Activated naive CD8-positive, alpha-beta T cell treated with anti-CD3 and anti-CD28 coated beads, Interleukin-2, amount 50 U/mL, for 24 hours (primary cell): ENCODE results near the gene MAPK9.
"Not testable (repeated sequence)": the region's sequence is repeated elsewhere in the genome, so short reads cannot be mapped to it uniquely, and the experiment has no call there.

Source experiments
- ATAC-seq: fragments of 150-1000 bp; cut with Tn5 transposase; one replicate; pipeline ENCODE4 v1.10.0; 2021
- DNase-seq: peaks from one replicate; pipeline ENCODE4 v3.0.0; 2021
- H3K27ac Mint-ChIP-seq: one replicate; pipeline ENCODE4 v1.8.0; 2021; ENCODE audit warnings: mild to moderate bottlenecking, mixed read lengths
- H3K27me3 Mint-ChIP-seq: one replicate; pipeline ENCODE4 v1.8.0; 2021; ENCODE audit warnings: mixed read lengths
- H3K36me3 Mint-ChIP-seq: one replicate; pipeline ENCODE4 v1.8.0; 2021; ENCODE audit warnings: low read depth, mixed read lengths
- H3K4me1 Mint-ChIP-seq: one replicate; pipeline ENCODE4 v1.8.0; 2021; ENCODE audit warnings: mixed read lengths
- H3K4me3 Mint-ChIP-seq: one replicate; pipeline ENCODE4 v1.8.0; 2021; ENCODE audit warnings: mild to moderate bottlenecking, moderate library complexity, mixed read lengths
- H3K9me3 Mint-ChIP-seq: one replicate; pipeline ENCODE4 v1.8.0; 2021; ENCODE audit warnings: mixed read lengths

The MAPK9 gene

DNA sequence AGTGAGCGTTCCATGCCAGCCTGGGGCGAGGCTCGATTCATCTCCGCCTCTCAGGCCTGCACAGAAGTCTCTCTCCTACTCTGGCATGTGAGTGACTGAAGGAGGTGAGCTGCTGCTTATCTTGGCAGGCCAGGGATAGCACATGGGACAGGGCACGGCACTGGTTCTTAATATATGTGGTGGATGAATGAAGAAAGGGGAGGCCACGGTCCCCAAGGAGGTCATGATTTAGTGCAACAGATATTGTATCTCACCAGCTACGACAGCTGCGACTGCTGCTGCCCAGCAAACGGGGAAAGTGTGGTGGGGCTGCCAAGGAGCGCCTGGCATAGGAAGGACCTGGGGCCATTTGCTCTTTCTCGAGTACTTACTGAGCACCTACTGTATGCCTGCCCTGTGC is 19.3 kb upstream of the MAPK9 start:
- H3K4me1 Mint-ChIP-seq: no peaks in the 10 kb centered on the region
- ATAC-seq (no peak), DNase-seq (no peak)

DNA sequence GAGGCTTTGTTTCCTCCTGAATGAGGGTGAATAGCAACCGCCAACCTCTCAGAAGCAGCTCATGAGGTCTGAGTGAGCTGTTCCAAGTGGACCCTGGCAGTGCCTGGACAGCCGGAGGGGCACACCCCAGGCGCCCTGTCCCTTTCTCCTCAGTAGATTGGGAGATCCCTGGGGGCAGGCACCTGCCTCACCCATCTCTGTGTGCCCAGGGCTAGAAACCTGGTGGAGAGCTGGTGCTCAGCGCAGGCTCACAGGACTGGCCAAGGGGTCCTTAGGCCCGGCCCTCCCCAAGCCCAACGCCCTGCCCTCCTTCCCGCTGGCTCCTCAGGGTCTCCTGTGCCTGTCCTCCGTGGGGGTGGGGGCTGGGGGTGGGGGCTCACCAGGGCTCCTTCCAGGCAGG is 14.9 kb upstream of the MAPK9 start:
- ATAC-seq: no peak

More for the DNA sequence above, 19.3 kb upstream of the MAPK9 start:
- no peak overlapping the region for H3K27ac Mint-ChIP-seq
- H3K27me3 Mint-ChIP-seq: peaks cover 3% of the 10 kb centered on the region
- no peaks in the 10 kb centered on the region for H3K36me3 Mint-ChIP-seq
- H3K9me3 Mint-ChIP-seq: no peaks in the 10 kb centered on the region
- H3K4me3 Mint-ChIP-seq: no peak overlapping the region

DNA sequence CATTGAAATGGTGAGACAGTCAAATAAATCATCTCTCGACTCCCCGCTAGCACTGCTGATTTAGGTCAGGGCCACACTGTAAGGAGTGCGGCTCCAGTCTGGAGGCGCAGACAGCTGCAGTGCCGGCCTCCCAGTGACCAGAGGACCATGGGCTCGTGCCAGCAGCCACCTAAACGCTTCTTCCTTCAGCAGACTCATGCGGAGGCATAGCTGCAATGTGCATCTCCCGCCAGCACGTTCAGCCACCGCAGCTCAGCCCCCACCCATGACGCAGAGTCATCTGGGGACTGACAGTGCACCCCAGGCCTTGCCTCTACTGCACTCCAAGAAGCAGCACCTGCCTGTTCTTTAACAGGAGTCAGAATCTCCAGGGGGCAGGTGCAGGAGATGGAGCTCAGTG is 13.6 kb upstream of the MAPK9 start:
- H3K4me1 Mint-ChIP-seq: no peaks in the 10 kb centered on the region
- H3K9me3 Mint-ChIP-seq: no peaks in the 10 kb centered on the region

More for the DNA sequence above, 14.9 kb upstream of the MAPK9 start:
- Mint-ChIP-seq H3K27ac (no peak overlapping the region), H3K27me3 (no peaks in the 10 kb centered on the region), H3K4me3 (no peak overlapping the region), H3K9me3 (no peaks in the 10 kb centered on the region), H3K36me3 (no peaks in the 10 kb centered on the region), H3K4me1 (no peaks in the 10 kb centered on the region)
- DNase-seq: no peak

DNA sequence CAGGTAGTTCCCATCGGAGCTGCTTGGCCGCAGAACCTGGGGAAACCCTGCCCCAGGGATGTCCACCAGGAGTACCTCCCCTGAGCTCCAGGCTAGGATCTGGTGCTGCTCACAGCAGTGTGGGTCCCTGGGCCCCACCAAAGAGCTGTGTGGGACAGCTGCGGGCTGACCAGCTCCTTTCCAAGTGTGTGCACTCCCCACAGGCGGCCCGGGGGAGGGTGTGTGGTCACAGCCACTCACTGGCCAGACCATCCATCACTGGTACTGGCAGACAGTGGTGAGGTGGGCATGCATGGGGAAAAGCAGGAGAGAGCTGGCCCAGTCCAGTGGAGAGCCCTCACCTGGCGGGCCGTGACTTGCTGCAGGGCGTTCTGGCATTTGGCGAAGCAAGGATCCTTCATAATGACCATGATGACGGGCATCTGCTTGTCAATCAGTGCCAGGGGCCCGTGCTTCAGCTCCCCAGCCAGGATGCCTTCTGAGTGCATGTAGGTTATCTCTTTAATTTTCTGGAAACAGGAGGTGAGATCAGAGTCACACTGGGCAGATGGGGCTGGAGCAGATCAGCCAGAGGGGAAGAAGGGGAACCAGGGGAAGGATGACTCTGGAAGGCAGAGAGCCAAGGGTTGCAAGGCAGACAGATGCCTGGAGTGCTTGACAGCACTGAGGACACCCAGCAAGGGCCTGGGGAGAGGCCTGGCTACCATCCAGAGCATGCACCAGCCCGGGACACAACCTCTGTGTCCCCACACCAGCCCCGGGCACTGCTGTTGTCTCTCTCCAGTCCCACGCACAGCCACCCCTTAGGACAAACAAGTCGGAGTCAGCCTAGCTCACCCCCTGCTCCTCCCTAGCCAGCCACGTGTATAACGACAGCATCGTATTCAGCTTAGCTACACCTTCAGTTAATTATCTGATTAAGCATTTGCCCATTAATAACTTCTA is 12.8 kb upstream of the MAPK9 start:
- no peak overlapping the region for H3K27ac Mint-ChIP-seq
- H3K9me3 Mint-ChIP-seq: no peaks in the 10 kb centered on the region
- ATAC-seq: no peak
- no peak overlapping the region for H3K4me3 Mint-ChIP-seq
- no peaks in the 10 kb centered on the region for H3K36me3 Mint-ChIP-seq
- no peaks in the 10 kb centered on the region for H3K4me1 Mint-ChIP-seq
- H3K27me3 Mint-ChIP-seq: no peaks in the 10 kb centered on the region
- DNase-seq: no peak

More for the DNA sequence above, 13.6 kb upstream of the MAPK9 start:
- no peak for DNase-seq
- H3K27me3 Mint-ChIP-seq: no peaks in the 10 kb centered on the region
- no peak for ATAC-seq
- no peaks in the 10 kb centered on the region for H3K36me3 Mint-ChIP-seq
- H3K27ac Mint-ChIP-seq: no peak overlapping the region
- no peak overlapping the region for H3K4me3 Mint-ChIP-seq

DNA sequence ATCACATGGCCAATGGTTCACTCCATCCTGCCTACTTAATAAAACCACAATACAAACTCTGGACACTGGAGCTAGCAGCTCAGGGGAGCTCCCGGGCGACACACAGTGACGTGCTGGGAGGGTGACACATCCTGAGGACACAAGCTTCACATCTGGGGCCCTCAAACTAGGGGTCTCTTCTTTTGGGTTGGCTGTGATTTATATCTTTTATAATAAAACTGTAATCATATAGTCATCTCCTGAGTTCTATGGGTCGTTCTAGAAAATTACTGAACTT is 12.1 kb upstream of the MAPK9 start:
- H3K9me3 Mint-ChIP-seq: no peaks in the 10 kb centered on the region
- no peak overlapping the region for H3K27ac Mint-ChIP-seq
- H3K36me3 Mint-ChIP-seq: no peaks in the 10 kb centered on the region
- H3K4me3 Mint-ChIP-seq: no peak overlapping the region
- DNase-seq (no peak), ATAC-seq (no peak)
- H3K4me1 Mint-ChIP-seq: no peaks in the 10 kb centered on the region
- H3K27me3 Mint-ChIP-seq: no peaks in the 10 kb centered on the region

DNA sequence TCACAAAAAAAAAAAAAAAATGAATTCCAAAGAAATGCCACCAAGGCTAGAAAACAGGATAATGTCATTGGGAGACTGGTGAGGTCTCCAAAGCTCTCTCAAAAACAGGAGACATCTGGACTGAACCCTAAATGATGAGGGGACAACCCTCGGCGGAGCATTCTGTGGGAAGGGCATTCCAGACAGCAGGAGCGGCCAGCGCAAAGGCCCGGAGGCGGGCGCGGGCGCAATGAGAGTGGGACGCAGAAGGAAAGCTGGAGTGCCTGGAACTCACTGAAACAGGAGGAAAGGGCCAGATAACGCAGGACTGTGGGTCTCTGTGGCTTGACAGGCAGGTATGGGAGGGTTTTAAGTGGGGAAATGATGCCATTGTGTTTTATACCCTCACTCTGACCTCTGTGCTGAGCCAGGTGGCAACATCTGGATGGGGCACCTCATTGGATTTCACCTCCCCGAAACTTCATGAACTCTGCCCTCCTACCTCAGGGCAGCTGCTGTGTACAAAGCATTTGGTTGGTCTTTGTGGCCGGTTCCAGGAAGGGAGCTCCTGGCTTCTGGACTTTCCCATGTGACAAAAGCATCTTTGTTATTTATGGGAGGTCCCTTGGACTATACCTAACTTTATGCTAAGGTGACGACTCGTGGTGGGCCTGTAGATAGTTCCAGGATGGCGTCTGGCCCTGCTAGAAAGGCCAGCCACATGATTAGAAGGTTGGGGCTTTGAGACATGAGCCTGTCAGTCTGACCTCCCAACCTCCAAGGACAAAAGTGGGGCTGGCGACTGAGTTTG is 11.5 kb upstream of the MAPK9 start:
- Mint-ChIP-seq H3K27ac (no peak overlapping the region), H3K4me3 (no peak overlapping the region)
- no peak for ATAC-seq

DNA sequence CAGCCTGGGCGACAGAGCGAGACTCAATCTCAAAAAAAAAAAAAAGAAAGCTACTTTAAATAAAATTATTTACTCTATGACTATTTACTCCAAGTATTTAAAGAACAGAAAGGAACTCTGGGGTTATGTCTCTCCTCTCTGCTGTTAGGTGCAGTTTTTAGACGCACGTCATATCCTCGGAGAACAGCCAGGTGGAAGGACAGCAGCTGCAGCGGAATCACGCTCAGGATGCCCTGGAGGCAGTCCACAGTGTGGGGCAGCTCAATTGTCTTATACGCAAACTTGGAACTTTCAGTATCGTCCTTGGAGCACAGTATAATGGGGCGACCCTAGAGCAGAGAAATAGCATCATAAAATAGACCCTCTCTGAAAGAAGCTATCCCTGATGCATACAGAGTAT is 10.4 kb upstream of the MAPK9 start:
- no peaks in the 10 kb centered on the region for H3K4me1 Mint-ChIP-seq
- H3K36me3 Mint-ChIP-seq: no peaks in the 10 kb centered on the region
- no peaks in the 10 kb centered on the region for H3K9me3 Mint-ChIP-seq
- DNase-seq (no peak), ATAC-seq (no peak)
- H3K27me3 Mint-ChIP-seq: no peaks in the 10 kb centered on the region
- H3K27ac Mint-ChIP-seq: no peak overlapping the region
- H3K4me3 Mint-ChIP-seq: no peak overlapping the region

More for the DNA sequence above, 11.5 kb upstream of the MAPK9 start:
- DNase-seq: no peak
- no peaks in the 10 kb centered on the region for H3K4me1 Mint-ChIP-seq
- H3K36me3 Mint-ChIP-seq: no peaks in the 10 kb centered on the region
- H3K9me3 Mint-ChIP-seq: no peaks in the 10 kb centered on the region
- H3K27me3 Mint-ChIP-seq: no peaks in the 10 kb centered on the region

DNA sequence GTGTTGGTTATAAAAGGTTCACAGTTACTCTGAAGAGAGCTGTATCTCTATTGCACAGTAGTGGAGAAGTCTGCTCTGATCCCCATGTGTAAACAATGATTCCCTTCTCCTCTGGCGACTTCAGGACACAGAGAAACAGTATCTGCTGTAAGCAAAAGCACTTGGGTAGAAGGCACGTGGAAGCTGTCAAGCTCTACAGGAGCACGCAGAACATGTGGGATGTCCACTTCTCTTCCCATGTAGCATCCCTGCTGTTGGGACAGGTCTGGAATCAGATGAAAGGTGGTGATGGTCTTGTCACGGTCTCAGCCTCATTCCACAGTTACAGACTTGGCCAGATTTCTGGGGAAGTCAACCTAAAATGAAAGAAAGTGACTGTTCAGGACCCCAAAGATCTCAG is 9.4 kb upstream of the MAPK9 start:
- no peak overlapping the region for H3K4me3 Mint-ChIP-seq
- H3K36me3 Mint-ChIP-seq: no peaks in the 10 kb centered on the region
- H3K4me1 Mint-ChIP-seq: no peaks in the 10 kb centered on the region
- no peaks in the 10 kb centered on the region for H3K27me3 Mint-ChIP-seq
- H3K9me3 Mint-ChIP-seq: no peaks in the 10 kb centered on the region
- DNase-seq (no peak), ATAC-seq (no peak)
- no peak overlapping the region for H3K27ac Mint-ChIP-seq

DNA sequence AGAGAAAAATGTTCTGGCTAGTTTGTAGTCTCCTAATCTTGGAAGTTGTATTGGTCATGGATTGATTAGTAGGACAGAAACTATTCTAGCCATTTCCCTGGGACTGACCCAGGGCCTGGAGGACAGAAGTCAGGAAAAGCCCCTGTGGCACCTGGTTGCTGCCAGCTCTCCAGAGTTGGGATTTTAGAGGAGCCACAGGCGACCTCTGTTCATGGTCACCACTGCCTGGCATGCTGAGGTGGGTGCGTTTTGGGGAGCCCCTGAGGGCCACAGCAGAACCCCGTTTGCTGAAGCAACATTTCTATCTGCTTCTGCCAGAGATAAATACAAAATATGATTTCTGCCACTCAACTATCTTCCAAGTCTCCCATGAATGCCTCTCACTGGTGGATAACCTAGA is 7.6 kb upstream of the MAPK9 start:
- ATAC-seq (no peak), DNase-seq (no peak)
- no peak overlapping the region for H3K4me3 Mint-ChIP-seq
- H3K27ac Mint-ChIP-seq: no peak overlapping the region
- H3K9me3 Mint-ChIP-seq: no peaks in the 10 kb centered on the region
- no peaks in the 10 kb centered on the region for H3K4me1 Mint-ChIP-seq
- H3K27me3 Mint-ChIP-seq: no peaks in the 10 kb centered on the region
- no peaks in the 10 kb centered on the region for H3K36me3 Mint-ChIP-seq

DNA sequence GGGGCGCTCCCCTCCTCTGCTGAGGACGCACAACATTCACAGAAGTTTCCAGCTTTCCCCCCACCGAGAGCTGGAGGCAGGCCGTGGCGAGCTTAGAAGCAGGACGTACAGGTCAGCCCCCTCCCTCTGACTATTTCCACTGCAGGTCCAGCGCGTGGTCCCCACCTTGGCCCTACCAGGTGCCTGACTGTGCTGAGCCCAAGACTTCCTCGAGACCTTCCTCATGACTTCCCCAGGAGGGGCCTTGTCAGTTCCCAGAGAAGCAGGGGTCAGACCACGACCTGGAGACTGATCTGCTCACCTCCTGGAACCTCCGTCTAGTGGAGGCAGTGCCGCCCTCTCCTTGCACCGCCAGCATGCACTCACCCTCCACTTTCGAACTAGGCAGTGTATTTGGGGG is 7.1 kb upstream of the MAPK9 start:
- H3K27ac Mint-ChIP-seq, H3K27me3 Mint-ChIP-seq, H3K9me3 Mint-ChIP-seq, H3K4me3 Mint-ChIP-seq, DNase-seq, H3K36me3 Mint-ChIP-seq, ATAC-seq, H3K4me1 Mint-ChIP-seq: not testable (repeated sequence)

DNA sequence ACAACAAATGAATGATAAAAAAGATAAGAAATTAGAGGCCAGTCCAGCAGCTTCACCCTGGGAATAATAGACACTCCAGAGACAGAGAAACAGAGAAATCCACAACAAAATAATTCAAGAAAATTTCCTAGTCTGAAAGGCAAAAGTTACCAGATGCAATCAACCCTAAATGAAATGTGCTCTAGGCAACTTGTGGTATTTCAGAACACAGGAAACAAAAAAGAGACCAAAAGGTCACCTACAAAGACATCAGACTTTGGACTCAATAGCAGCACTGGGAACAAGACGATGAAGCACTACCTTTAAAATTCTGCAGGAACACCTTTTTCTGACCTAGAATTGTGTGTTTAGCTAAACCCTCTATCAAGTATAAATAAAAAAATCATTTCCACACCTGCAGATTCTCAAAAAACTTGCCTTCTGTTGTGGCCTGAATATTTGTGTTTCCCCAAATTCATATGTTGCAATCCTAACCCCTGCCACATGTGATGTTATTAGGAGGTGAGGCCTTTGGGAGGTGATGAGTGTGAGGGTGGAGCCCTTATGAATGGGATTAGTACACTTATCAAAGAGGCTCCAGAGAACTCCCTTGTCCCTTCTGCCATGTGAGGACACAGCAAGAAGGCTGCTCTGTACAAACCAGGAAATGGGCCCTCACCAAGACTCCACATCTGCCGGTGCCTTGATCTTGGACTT is 5.9 kb upstream of the MAPK9 start:
- Mint-ChIP-seq H3K27me3 (no peaks in the 10 kb centered on the region), H3K9me3 (no peaks in the 10 kb centered on the region), H3K4me1 (peaks cover 9% of the 10 kb centered on the region), H3K27ac (no peak overlapping the region), H3K4me3 (no peak overlapping the region), H3K36me3 (no peaks in the 10 kb centered on the region)
- no peak for ATAC-seq
- DNase-seq: no peak

DNA sequence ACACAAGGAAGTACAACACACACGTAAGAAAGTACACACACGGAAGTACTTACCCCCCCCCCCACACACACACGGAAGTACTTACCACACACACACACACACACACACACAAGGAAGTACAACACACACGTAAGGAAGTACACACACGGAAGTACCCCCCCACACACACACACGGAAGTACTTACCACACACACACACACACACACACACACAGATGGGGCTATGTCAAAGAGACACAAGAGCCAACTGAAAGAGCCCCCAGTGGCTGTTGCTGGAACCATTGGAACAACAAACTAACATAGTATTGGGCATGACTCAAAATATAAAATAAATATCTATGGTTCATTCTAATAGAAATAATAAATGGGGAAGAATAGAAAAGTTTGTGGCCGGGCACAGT is 4.9 kb upstream of the MAPK9 start:
- H3K9me3 Mint-ChIP-seq: no peaks in the 10 kb centered on the region
- ATAC-seq (no peak), DNase-seq (no peak)
- H3K36me3 Mint-ChIP-seq: no peaks in the 10 kb centered on the region
- H3K27me3 Mint-ChIP-seq: no peaks in the 10 kb centered on the region
- H3K4me3 Mint-ChIP-seq: no peak overlapping the region
- H3K4me1 Mint-ChIP-seq: peaks cover 11% of the 10 kb centered on the region
- no peak overlapping the region for H3K27ac Mint-ChIP-seq

DNA sequence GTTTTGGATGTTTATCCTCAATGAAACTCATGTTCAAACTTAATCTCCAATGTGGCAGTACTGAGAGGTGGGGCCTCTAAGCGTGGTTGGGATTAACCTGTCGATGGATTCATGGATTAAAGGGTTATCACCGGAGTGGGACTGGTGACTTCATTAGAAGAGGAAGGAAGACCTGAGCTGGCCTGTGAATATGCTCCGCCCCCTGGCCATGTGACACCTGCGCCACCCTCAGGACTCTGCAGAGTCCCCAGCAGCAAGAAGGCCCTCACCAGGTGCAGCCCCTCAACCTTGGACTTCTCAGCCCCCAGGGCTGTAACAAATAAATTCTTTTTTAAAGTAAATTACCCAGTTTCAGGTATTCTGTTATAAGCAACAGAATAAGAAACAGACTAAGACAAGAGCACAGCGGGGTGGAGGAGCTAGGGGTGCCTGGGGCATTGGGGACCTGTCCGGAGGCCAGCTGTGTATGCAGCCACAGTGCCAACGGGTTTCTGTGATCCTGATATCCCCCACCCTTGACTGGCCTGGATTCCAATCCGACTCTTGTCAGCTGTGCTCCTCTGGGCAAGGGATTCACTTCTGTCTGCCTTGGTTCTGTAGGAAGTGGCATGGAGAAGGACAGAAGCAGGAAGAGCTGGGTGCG is 3.2 kb upstream of the MAPK9 start:
- peaks cover 2% of the 10 kb centered on the region for H3K36me3 Mint-ChIP-seq
- no peak overlapping the region for H3K4me3 Mint-ChIP-seq
- H3K4me1 Mint-ChIP-seq: peaks cover 21% of the 10 kb centered on the region
- DNase-seq: no peak
- no peak overlapping the region for H3K27ac Mint-ChIP-seq
- H3K9me3 Mint-ChIP-seq: no peaks in the 10 kb centered on the region
- ATAC-seq: no peak
- H3K27me3 Mint-ChIP-seq: no peaks in the 10 kb centered on the region

DNA sequence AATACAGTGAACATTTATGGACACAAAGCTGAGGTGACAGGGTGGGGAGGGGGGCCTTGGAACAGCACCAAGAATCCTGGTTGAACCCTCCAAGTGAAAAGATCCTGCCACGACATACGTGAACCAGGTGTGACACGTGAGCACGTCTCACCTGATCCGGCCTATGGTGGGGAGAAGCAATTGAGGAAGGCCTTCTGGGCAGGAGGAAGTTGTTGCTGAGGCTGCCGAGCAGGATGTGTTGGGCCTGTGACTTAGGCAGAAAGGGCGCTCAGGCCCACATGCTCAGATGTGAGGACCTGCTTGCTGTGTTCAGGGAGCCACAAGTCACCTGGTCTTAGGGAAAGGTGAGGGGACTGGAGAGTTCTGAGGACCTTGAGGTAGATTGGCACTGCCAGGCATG is 2.5 kb upstream of the MAPK9 start:
- H3K27ac Mint-ChIP-seq: no peak overlapping the region
- no peak overlapping the region for H3K4me3 Mint-ChIP-seq
- H3K27me3 Mint-ChIP-seq: no peaks in the 10 kb centered on the region
- H3K36me3 Mint-ChIP-seq: peaks cover 2% of the 10 kb centered on the region
- DNase-seq: no peak
- H3K4me1 Mint-ChIP-seq: peaks cover 26% of the 10 kb centered on the region
- ATAC-seq: no peak
- H3K9me3 Mint-ChIP-seq: no peaks in the 10 kb centered on the region
